Measurements from ENCODE around the gene TRIM34. TPM values are rescaled to one million over a fixed set of nuclear protein-coding genes. Genes with fewer than 3 reads are reported as not detected.

Gene TRIM34
- total RNA-seq, 1 experiment from 2014 or later = 1.5 TPM

- POLR2A ChIA-PET = no interaction called here
- Histone ChIP-seq H3K4me3 (ENCODE audit: low read depth in 2 of 2, low read length in 2 of 2) (no peak overlapping the region), H3K27me3 (ENCODE audit: control insufficient read depth, insufficient read depth, low read length) (no peaks in the 10 kb centered on the region), H3K27ac (ENCODE audit: low read length) (no peak overlapping the region), H3K4me1 (ENCODE audit: control insufficient read depth, insufficient read depth, low read length) (no peaks in the 10 kb centered on the region), H3K9me3 (ENCODE audit: control insufficient read depth, insufficient read depth, low read depth, low read length) (no peaks in the 10 kb centered on the region), H3K36me3 (ENCODE audit: control insufficient read depth, insufficient read depth, low read length) (no peaks in the 10 kb centered on the region; the same call in 1 of the 2 replicates)
- intact Hi-C loops (cut with micrococcal nuclease; ENCODE audit: unreplicated experiment) (no loop called here), in situ Hi-C loops (cut with HindIII; ENCODE audit: low pct_unique_long_range_greater_than_20kb, low sequenced_read_pairs) (no loop called here)
- DNase-seq (ENCODE audit: low read depth, low spot score) (no peak), ATAC-seq (peak; percentile 42; the same call in 1 of the 2 replicates)
- CTCF ChIA-PET = no interaction called here
- TF ChIP-seq POLR2AphosphoS5 (IDR thresholded peaks at IDR 0.05; ENCODE audit: low read depth, low read length) = no peak
- BruUV-seq (replicated peaks) = no TSS peak
Measured at GRCh38 chr11:5658318-5658717, 33.5 kb downstream of the TRIM34 start.

- intact Hi-C loops (cut with micrococcal nuclease; ENCODE audit: unreplicated experiment) = no loop called here
- no peak for DNase-seq (ENCODE audit: low read depth, low spot score)
- Histone ChIP-seq H3K9me3 (ENCODE audit: control insufficient read depth, insufficient read depth, low read depth, low read length) (no peaks in the 10 kb centered on the region), H3K27me3 (ENCODE audit: control insufficient read depth, insufficient read depth, low read length) (no peaks in the 10 kb centered on the region), H3K4me3 (ENCODE audit: low read depth in 2 of 2, low read length in 2 of 2) (no peak overlapping the region), H3K4me1 (ENCODE audit: control insufficient read depth, insufficient read depth, low read length) (no peaks in the 10 kb centered on the region), H3K36me3 (ENCODE audit: control insufficient read depth, insufficient read depth, low read length) (no peaks in the 10 kb centered on the region; the same call in 1 of the 2 replicates), H3K27ac (ENCODE audit: low read length) (no peak overlapping the region)
- in situ Hi-C loops (cut with HindIII; ENCODE audit: low pct_unique_long_range_greater_than_20kb, low sequenced_read_pairs) = no loop called here
- BruUV-seq (replicated peaks) = no TSS peak
- POLR2A ChIA-PET = no interaction called here
- CTCF ChIA-PET = no interaction called here
- no peak for ATAC-seq
- TF ChIP-seq SIN3A (IDR thresholded peaks at IDR 0.05; ENCODE audit: borderline replicate concordance, insufficient read depth, low read depth, low read length) (no peak), TCF7L2 (IDR thresholded peaks at IDR 0.05; ENCODE audit: low read depth, low read length) (no peak), REST (IDR thresholded peaks at IDR 0.05; ENCODE audit: insufficient read depth in 1 of 2, low read depth in 2 of 2, low read length in 1 of 2) (no peak), CTCF (IDR thresholded peaks at IDR 0.05) (no peak), POLR2AphosphoS5 (IDR thresholded peaks at IDR 0.05; ENCODE audit: low read depth, low read length) (no peak)
Measured at GRCh38 chr11:5663511-5663910, 38.7 kb downstream of the TRIM34 start.

- DNase-seq (ENCODE audit: low read depth, low spot score) (no peak), ATAC-seq (no peak)
- Histone ChIP-seq H3K9me3 (ENCODE audit: control insufficient read depth, insufficient read depth, low read depth, low read length) (no peaks in the 10 kb centered on the region), H3K4me3 (ENCODE audit: low read depth in 2 of 2, low read length in 2 of 2) (no peak overlapping the region), H3K4me1 (ENCODE audit: control insufficient read depth, insufficient read depth, low read length) (no peaks in the 10 kb centered on the region), H3K36me3 (ENCODE audit: control insufficient read depth, insufficient read depth, low read length) (no peaks in the 10 kb centered on the region; the same call in 1 of the 2 replicates), H3K27me3 (ENCODE audit: control insufficient read depth, insufficient read depth, low read length) (no peaks in the 10 kb centered on the region), H3K27ac (ENCODE audit: low read length) (no peak overlapping the region)
- intact Hi-C loops (cut with micrococcal nuclease; ENCODE audit: unreplicated experiment) (no loop called here), in situ Hi-C loops (cut with HindIII; ENCODE audit: low pct_unique_long_range_greater_than_20kb, low sequenced_read_pairs) (no loop called here)
- TF ChIP-seq TCF7L2 (IDR thresholded peaks at IDR 0.05; ENCODE audit: low read depth, low read length) (no peak), POLR2AphosphoS5 (IDR thresholded peaks at IDR 0.05; ENCODE audit: low read depth, low read length) (no peak), CTCF (IDR thresholded peaks at IDR 0.05) (no peak)
- no TSS peak for BruUV-seq (replicated peaks)
- POLR2A ChIA-PET = no interaction called here
- CTCF ChIA-PET = no interaction called here
Measured at GRCh38 chr11:5665051-5665570, 40.3 kb downstream of the TRIM34 start.

Data from Panc1 (cell line).